GM21737 (cell line): ENCODE data around the gene HMCN2.
"Not testable (repeated sequence)": the region's sequence is repeated elsewhere in the genome, so short reads cannot be mapped to it uniquely, and the experiment has no call there.

Experiments used
- ATAC-seq: cut with Tn5 transposase; IDR thresholded peaks from one replicate; pipeline ENCODE4 v1.9.1; 2021; ENCODE audit warnings: mild to moderate bottlenecking, moderate library complexity; ENCODE audit not compliant: unreplicated experiment

Gene HMCN2

DNA sequence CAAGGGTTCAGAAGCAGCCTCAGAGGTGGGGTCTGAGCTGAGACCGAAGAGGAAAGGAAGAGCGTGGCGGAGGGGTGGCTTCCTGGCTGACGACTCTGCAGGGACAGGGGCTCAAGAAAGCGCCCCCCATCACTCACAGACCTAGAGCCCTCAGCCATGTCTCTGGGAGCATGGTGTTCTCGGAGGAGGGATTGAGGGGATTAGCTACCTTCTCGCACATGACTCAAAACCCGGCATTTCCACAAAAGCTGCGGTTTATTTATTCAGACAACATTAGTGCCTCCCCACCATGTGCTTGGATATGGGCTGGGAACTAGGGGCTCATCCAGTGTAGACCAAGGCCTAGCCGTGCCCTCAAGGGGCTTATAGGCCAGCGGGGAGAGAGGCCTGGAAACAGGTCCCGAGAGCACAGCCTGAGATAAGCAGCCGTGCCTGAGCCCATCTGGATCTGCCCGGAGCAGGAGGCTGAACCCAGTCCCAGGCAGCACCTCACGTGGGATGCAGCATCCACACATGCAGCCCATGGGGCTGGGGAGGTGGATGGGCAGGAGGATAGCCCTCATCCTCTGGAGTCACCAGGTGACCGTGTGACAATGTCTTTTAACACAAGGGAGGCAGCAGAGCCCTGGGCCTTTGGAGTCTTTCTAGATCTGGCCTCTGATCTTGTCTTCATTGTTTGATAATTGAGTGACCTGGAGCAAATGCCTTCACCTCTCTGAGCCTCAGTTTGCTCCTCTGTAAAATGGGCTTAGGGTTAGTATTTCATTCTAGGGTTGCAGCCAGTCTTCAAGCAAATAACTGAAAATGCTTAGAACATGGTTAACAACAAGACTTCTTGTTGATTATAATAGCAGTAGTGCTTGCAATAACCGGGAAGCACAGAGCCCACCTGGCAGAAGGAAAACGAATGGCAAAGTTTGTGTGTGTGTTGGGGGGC is 878 bp upstream of the HMCN2 start:
- no peak for ATAC-seq

DNA sequence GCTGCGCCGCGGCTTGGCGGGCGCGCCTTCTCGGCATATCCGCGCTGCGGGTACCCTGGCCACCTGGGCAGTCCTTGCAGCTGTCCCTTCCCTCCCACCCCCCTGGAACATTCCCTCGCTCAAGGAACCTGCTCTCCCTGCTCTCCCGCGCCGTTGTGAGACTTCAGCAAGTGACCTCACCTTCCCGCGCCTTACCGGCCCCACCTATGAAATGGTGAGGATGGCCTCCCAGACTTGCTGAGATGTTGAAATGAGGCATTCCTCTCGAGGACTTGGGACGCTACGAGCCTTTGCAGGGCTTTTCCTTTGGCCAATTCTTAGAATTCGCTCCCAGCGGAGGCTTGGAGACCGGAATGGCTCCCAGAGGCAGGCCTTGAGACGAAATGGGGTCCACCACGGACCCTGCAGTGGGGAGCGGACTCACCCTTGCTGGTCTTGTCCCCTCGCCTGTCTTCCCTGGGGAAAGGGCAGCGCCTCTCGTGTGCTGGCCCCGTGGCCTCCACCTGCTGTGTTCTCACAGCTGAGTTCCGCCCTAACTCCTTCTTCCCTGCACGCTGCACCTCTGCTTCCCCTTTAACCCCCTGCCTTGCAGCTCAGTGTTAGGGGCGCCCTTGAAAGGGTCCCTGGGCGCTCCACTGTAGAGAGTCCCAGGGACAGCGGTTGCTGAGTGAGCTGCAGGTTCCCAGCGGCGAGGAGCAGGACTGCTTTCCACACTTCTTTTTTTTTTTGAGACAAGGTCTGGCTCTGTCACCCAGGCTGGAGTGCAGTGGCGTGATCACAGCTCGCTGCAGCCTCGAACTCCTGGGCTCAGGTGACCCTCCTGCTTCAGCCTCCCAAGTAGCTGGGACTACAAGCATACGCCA is 907 bp downstream of the HMCN2 start:
- no peak for ATAC-seq

DNA sequence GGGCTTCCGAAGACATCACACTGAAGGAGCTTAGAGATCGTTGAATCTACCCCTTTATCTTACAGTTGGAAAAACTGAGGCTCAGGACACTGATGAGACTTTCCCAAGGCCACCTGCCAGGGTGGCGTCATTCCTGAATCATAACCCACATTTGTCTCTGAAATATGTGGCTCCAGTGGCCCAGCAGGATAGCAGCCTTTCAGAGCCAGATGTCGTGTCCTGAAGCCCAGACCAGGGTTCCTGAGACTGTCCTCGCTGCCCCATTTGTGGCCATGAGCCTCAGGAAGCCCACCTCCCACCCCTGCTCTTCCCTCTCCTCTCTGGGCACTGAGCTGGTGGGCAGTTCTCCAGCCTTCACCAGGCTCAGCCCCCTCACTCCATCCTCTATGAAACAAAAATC is 2.4 kb downstream of the HMCN2 start:
- no peak for ATAC-seq

DNA sequence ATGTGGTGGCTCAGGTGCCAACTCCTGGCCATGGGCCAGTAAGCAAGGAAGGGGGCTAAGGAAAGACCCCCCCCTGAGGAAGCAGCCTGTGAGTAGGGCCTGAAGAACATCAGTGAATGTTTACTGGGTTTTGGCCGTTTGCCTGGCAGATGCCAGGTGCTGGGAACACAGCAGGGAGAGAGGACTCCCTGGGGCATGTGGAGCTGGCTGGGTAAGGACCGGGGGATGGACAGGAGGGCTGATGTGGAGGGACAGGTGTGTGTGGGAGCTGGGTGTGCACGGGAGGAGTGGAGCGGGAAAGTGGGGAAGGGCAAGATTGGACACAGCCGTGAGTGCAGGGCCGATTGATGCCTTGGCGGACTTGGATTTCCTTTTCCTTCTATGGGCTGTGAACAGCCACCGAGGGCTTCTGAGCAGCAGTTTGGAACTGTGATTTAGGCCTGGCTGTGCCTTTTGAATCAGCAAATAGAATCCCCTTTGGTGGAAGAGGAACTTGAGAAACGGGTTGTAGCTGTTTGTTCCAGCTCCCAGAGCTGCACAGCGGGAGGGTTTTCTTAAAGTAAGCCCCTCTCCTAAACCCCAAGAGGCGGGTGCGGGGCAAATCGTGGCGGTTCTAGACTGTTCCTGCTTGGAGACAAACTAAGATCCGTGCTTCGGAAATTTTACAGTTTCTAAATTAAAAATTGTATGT is 3.1 kb downstream of the HMCN2 start:
- ATAC-seq: no peak

DNA sequence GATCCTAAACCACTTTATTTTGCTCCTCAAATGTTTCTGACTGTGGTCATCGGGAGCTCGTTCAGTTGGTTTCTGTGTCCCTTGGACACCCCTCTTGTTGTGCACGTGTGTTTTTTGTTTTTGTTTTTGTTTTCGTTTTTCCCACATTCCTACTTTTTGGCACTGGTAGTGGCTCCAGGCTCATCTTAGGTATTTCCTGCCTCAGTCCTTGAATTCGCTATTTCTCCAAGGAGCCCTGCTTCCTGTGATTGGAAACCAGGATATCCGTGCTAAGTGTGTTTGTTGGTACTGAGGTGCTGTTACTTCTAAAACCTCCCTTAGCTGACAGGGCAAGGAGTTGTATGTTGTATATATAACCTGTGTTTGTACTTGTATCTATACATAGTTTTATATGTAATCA is 5.9 kb downstream of the HMCN2 start:
- ATAC-seq: no peak

DNA sequence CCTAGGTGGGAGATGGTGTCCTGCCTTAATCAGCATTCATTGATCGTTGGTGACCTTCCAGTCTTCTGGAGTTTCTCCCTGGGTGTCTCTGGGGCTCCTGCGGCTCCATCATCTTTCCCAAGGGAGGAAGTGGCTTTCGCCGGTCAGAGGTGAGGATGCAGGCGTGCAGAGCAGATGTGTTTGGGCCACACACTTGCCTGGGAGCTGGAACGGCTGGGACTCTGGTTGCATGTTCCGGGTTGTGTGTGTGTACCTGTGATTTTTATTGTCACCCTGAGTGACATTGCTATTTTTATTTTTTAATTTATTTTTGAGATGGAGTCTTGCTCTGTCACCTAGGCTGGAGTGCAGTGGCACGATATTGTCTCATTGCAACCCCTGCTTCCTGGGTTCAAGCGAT is 9.6 kb downstream of the HMCN2 start:
- ATAC-seq: no peak

DNA sequence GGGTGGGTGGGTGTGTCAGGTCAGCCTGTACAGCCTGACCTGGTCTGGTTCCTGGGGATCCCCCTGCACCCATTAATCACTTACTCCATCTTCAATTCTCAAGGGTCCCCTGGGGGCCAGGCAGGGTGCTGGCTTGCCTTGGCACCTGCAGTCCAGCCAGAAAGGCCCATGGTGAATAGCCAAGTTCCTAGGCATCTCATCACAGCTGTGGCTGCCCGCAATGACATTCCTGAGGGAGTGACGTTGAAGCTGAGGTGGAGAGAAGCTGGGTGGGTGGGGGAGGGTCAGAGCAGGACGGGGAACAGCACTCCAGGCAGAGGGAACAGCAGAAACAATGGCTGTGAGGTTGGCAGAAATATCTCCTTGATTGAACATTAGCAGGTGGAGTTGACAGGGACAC is 10.6 kb downstream of the HMCN2 start:
- no peak for ATAC-seq

DNA sequence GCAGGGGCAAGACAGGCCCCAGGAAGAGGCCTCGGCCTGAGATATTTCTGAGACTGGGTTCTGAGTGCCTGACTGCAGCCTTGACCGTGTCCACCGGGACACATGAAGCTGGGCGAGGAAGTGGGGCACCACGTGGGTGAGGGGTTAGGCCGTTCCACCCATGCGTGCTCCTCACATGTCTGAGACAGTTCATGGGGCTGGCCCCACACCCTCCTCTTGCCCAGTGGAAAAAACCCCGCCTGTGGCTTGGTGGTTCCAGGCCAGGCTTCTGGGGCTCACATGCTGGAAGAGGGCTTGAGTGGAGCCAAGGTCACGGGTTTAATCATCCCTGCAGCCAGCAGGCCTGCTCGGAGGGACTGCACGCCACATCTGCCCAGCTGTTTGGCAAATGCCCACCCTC is 11.4 kb downstream of the HMCN2 start:
- ATAC-seq: no peak

DNA sequence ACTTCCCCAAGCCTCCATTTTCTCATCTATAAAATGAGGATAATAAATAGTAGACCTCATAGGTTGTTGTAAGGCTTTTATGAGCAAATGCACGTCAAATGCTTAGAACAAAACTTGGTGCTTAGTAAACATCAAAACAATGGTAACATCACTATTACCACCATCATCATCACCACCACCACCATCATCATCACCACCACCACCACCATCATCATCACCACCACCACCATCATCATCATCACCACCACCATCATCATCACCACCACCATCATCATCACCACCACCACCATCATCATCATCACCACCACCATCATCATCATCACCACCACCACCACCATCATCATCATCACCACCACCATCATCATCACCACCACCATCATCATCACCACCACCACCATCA is 12.0 kb downstream of the HMCN2 start:
- ATAC-seq: not testable (repeated sequence)

DNA sequence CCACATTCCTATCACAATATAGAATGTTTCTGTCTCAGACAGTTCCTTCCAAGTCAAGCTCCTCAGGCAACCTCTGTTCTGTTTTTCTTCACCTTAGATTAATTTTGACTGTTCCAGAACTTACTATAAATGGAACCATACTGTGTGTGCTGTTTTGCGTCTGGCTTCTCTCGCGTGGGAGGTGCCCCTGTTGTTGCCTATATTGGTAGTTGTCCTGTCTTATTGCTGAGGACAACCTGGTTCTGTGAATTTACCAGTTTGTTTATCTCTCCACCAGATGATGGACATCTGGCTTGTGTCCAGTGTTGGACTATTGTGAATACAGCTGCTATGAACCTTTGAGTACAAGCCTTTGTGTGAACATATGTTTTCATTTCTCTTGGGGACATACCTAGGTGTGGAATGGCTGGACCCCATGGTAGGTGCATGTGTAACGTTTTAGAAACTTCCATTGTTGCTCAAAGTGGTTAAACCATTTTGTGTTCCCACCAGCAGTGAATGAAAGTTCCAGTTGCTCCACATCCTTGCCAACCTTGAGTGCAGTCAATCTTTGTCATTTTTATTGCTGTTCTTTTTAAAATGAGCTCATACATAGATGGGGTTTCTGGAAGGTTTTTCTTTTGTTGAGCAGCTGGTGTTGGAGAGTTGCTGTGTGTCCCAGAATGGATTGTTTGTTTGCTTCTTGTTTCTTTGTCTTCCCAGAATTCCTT is 18.1 kb downstream of the HMCN2 start:
- ATAC-seq: no peak

DNA sequence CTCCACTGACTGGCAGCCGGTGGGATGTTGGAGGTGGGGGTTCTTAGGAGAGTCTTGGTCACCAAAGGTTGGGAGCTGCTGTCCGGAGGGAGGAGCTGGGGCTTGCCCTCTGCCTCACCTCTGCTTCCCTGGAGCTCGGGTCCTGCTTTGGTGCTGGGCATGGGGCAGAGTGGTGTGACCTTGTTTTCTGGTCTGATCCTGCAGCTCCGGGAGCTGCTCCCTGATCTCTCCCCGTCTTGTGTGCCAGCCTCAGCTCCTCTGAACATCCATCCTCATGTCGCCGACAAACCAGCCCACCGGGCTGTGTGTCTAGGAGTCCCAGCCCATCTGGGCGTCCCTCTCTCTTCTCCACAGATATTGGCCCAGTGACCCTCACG is 18.7 kb downstream of the HMCN2 start:
- ATAC-seq: no peak

DNA sequence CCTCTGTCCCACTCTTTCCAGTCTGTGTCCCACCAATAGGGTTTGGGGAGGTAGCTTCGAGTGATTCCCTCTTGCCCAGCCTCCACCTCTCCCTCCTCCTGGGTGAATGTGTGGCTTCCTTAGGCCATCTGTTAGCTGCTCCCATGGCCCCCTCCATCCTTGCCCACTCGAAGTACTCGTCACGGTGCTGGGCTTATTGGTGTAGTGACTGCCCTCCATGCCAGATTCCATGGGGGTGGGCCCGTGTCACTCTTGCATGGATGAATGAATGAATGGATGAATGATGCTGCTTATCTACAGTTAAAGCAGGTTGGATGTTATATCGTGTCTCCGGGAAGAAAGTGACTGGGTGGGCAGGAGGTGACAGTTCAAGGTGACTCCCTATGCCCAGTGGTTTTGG is 19.1 kb downstream of the HMCN2 start:
- no peak for ATAC-seq

DNA sequence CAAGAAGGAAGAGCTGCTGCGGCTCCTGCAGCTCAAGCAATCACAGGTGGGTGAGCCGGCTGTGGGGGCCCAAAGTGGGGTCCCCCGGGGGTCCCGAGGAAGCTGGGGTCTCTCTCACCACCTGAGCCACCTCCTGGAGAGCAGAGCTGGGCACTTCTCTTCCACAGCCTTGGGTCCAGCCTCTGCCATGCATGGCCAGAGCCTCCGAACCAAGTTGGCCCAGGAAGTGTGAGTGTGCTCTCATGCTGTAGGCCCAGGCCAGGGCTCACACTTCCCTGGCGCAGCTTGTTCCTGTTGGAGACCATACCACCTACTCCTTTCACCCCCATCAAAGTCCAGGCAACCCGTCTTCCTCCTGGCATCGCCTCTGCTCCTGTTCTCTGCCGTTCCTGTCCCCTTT is 19.7 kb downstream of the HMCN2 start:
- no peak for ATAC-seq

DNA sequence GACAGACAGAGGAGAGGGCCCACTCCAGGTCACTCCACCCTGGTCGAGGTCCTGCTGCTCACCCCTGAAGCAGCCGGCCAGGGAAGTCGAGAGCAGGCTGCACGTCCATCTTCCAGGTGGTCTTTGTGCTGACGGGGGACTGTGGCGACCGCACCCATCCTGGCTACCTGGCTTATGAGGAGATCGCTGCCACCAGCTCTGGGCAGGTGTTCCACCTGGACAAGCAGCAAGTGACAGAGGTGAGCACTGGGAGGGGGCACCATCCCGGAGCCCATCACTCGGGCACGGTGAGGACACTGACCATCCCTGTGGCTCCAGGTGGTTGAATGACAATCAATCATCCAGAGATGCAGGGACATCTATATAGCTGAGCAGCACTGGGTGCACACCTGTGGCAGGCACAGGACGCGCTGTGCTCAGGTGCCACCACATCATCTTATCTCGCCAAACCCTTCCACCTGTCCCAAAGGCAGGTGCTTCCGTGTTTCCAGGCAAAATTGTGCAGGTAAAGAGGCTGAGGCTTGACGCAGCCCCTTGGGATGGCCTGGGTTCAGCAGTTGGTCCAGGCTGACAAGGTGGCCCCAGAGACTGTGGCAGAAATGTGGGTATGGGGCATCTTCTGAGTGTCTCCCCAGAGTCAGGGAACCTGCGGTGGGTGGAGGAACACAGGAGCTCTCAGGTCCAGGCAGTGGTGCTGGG is 20.7 kb downstream of the HMCN2 start:
- ATAC-seq: no peak

DNA sequence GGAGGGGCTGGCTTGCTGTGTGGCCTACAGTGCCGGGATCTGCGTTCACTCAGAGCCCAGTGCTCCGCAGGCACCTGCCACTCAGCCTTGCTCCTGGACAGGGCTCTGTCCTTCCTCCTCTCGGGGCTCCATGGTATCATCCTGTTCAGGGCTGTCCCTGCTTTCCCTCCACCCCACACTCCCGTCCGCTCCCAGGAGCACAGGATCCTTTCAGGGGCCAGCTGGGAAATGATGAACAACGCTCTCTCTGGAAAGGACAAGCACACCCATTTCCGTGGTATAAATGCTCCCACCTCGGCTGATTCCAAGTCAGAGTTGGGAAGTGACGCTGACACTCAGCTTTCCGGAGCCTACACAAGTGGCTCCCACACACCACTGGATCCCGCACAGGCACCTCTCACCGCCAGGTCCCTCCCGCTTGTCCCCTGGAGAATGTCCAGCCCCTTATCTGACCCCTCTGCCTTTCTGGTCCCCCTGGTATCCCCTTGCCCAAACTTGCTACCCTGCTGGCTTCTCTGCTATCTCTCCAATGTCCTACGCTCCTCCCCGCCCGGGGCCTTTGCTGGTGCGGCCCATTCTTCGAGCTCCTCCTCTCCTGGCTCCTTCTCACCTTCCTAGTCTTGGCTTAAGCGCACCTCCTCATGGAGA is 21.3 kb downstream of the HMCN2 start:
- ATAC-seq: no peak

DNA sequence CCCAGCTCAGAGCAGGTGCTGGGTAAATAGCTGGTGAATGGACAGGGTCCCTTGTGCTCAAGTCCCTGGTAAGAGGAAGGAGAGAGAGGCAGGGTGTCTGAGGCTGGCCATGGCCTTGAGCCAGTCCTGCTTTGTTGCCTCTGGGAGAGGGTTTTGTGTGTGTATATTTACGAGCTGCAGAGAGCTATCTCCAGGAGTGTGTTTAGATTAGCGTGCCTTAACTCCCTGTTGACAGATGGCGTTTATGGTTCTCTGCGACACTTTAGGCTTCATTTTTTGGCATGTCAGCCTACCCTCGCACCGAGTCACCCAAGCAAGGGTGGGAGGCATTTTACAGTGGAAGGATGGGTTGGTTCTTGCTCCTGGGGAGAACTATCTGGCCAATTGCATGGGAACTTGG is 22.2 kb downstream of the HMCN2 start:
- ATAC-seq: no peak

DNA sequence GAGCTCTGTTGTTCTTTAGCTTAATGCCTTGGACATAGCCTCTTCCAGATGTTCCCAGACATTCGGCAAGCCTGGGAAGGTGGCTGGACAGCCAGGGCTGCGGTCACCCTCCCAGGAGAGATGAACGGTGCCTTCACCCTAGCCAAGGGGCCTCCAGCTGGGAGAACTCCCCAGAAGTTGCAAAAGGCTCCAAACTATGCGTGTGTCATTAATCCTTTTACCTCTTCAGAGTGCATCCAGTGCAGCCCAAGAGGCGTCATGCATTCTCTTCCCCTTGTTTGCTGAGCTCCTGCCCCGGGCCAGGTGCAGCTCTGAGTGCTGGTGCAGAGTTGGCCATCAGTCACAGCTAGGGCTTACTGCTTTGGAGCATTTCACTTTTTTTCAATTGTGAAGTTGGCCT is 22.8 kb downstream of the HMCN2 start:
- ATAC-seq: no peak

DNA sequence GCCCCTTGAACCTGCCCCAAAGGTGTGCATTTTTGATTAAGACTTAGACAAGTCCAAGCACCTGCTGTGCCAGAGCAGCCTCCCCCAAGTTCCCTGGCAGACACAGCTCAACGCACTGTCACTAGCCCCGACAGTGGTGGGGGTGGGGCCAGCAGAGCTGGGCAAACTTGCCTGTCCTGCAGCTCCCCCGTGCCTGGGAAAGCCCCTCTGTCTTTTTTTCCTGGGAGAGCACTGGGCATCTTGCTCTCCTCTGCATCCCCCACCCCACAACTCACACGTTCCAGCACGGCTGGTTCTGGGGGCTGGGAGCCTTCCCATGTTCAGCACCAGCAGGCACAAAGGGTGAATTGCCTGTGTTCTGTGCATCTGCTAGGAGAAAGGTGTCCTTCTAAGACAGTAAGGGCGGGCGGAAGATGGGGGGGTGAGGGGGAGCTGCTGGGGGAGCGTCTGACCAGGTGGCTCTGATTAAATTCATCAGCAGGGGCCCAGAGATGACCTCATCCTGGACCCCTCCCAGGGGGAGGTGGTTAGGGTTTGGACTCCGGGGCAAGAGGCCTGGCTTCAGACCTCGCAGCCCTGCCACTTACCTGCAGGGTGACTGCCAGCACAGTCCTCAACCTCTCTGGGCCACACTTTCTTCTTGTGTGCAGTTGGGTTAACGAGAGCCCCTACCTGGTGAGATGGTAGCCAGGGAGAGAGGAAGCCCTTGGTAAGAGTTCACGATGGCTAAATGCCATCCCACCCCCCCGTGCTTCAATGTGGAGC is 23.5 kb downstream of the HMCN2 start:
- no peak for ATAC-seq

DNA sequence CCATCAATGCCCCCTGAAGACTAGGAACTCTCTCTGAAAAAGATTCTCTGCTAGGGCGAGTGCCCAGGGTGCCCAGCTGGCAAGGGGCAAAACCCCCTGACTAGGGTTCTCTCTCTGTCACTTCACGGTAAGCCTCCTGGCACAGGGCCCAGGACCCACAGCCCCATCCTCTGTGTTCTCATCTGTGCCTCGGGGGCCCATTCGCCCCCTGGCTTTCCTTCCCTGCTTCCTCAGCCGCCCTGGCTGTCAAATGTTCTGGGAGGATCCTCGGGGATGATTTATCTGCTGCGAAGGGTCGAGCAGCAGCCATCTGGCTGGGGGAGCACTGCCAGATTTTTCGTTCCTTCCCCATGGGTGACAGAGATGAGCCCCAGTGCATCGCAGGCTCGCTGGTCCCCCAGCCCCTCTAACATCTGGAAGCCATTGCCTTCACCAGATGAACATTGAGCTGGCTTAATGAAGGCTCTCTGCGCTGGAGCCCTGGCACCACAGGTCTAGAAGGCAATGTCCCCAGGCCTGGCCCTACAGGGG is 24.2 kb downstream of the HMCN2 start:
- ATAC-seq: no peak
